K562 (cell line): ENCODE data around the gene SHE. TPM values are rescaled to one million over a fixed set of nuclear protein-coding genes. Genes with fewer than 3 reads are reported as not detected.

Source experiments
- CBFA2T3 ChIP-seq: fragments of 450-650 bp; IDR thresholded peaks from 2 replicates; pipeline ENCODE4 v1.6.1; 2017
- CTCF ChIP-seq, 3 experiments: IDR thresholded peaks in 2 of 3; conservative IDR thresholded peaks in 1 of 3; 2 replicates each; pipeline ENCODE4 v1.5.1; 2011 to 2012; ENCODE audit warnings: low read length in 3 of 3, mild to moderate bottlenecking in 3 of 3, control low read depth in 2 of 3, improper control_type of control experiment in 1 of 3, inconsistent platforms in 1 of 3, low read depth in 1 of 3, mixed read lengths in 1 of 3, moderate library complexity in 1 of 3; ENCODE audit not compliant: insufficient read depth in 2 of 3
- DPF2 ChIP-seq: fragments of 450-650 bp; IDR thresholded peaks from 2 replicates; pipeline ENCODE4 v1.6.1; 2016
- MAZ ChIP-seq, 2 experiments: fragments of 450-650 bp in 1 of 2; sonication (generic) in 1 of 2; formaldehyde crosslinking; IDR thresholded peaks in 1 of 2; conservative IDR thresholded peaks in 1 of 2; 2 replicates each; pipeline versions ENCODE4 v1.4.0 to v1.5.0; 2020; ENCODE audit warnings: mild to moderate bottlenecking in 1 of 2, missing genetic modification reagents in 1 of 2
- MEIS2 ChIP-seq: fragments of 450-650 bp; IDR thresholded peaks from 2 replicates; pipeline ENCODE4 v1.6.1; 2014; ENCODE audit warnings: mild to moderate bottlenecking; ENCODE audit not compliant: partially characterized antibody
- NCOR1 ChIP-seq: fragments of 450-650 bp; IDR thresholded peaks from 2 replicates; pipeline ENCODE4 v1.6.1; 2016; ENCODE audit warnings: mild to moderate bottlenecking, moderate library complexity
- TAL1 ChIP-seq: fragments of 450-650 bp; IDR thresholded peaks from 2 replicates; pipeline ENCODE4 v1.6.1; 2016; ENCODE audit warnings: mild to moderate bottlenecking
- TCF3 ChIP-seq: sonication (generic); formaldehyde crosslinking; IDR thresholded peaks from 2 replicates; pipeline ENCODE4 v1.4.0; 2020; ENCODE audit warnings: mild to moderate bottlenecking, missing genetic modification reagents
- polyA plus RNA-seq, 8 experiments: library from polyadenylated mRNA; depleted of rRNA in 4 of 8; stranded (reverse) in 5 of 8; unstranded in 3 of 8; fragments of >200 nt; fragmentation: Nextera tagmentation in 2 of 8; fragmentation: Illumina TruSeq in 1 of 8; extraction: Ambion mirVana in 2 of 8; extraction: Trizol in 1 of 8; gene quantifications; 2 replicates each; pipeline versions ENCODE4 v1.2.1 to v1.2.3, GENCODE V29; 2011 to 2014; ENCODE audit warnings: inconsistent platforms in 1 of 8, missing spikeins in 1 of 8
- total RNA-seq, 7 experiments: library from RNA; depleted of rRNA in 6 of 7; stranded (reverse); fragments of >200 nt in 6 of 7; fragmentation: Illumina TruSeq in 2 of 7; extraction: Trizol in 2 of 7; gene quantifications; 2 replicates each; pipeline versions ENCODE4 v1.2.1 to v1.2.3, GENCODE V29; 2011 to 2021; ENCODE audit warnings: low replicate concordance in 1 of 7

Gene SHE
- total and polyA plus RNA-seq, 9 of the 15 experiments (the other 6 are each of a cell fraction or from before 2014, with no cell fraction given) = 0.01 to 0.05 TPM; not detected in 7

- TF ChIP-seq CBFA2T3 = peak; percentile 89
- TF ChIP-seq TCF3 (CRISPR knock-in tag) = peak; percentile 49; the same call in 1 of the 2 replicates
- TF ChIP-seq CTCF (IDR thresholded peaks at IDR 0.05 in 2 of 3, conservative IDR thresholded peaks at IDR 0.05 in 1 of 3; ENCODE audit: insufficient read depth in 2 of 3, low read depth in 1 of 3, low read length in 3 of 3) = peak; percentile 57 to 73 (median 58)
- peak; percentile 62 for TF ChIP-seq TAL1
- peak; percentile 73 for TF ChIP-seq MEIS2
- TF ChIP-seq NCOR1 = peak; percentile 61; the same call in 1 of the 2 replicates
- peak; percentile 59; the same call in 1 of the 2 replicates for TF ChIP-seq DPF2
- TF ChIP-seq MAZ (CRISPR knock-in tag; conservative IDR thresholded peaks at IDR 0.05 in 1 of 2, IDR thresholded peaks at IDR 0.05 in 1 of 2) = 0 out of 4 replicates have a peak, but pooled peaks of 1 of the 2 experiments have one; percentile 22
Measured at GRCh38 chr1:154442006-154442740, 60.0 kb downstream of the SHE start (continued).
